ENCODE results near the gene DDX25.
A peak's percentile ranks its signal among the peaks of the same experiment; 100 is the strongest.

Gene DDX25

DNA sequence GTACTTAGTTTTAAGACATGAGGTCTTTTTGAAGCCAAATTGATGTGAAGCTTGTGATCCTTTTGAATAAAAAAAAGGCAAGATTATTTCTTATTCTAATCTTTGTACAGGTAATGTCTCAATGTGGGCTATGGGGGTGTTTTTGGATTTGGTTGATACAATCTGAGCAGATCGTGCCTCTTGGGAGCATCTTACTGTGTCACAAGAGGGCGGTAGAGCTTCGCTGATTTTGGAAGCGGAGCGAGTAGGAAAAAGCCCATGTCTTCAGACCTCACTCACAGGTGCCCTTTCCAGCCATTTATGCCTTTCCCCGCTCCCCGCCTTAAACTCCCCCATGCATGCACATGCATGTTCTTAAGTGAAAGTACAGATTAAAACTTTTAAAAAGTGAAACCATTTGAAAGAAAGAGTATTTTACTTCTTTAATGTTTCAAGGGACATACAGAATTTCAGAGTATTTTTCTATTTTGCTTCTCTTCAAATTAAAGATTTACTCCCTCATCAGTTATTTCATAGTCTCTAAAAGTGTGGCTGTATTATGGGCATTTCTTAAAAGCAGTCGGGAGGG lies 18.8 kb downstream of the DDX25 start:
- no peaks in the 10 kb centered on the region for H3F3A ChIP-seq (ENCODE audit: insufficient read depth, low read length)
- no peaks in the 10 kb centered on the region for H3K36me3 ChIP-seq (ENCODE audit: insufficient read depth, low read length)
- no peak overlapping the region for H3K9ac ChIP-seq (ENCODE audit: low read length)
- no peaks in the 10 kb centered on the region for H3K79me2 ChIP-seq (ENCODE audit: insufficient read depth, low read length)
- no peaks in the 10 kb centered on the region for H4K20me1 ChIP-seq (ENCODE audit: insufficient read depth, low read length)
- TF ChIP-seq EZH2 (IDR thresholded peaks at IDR 0.05; ENCODE audit: borderline replicate concordance, low read length) (no peak), CTCF (IDR thresholded peaks at IDR 0.05; ENCODE audit: low read length) (peak; percentile 58)
- H3K4me3 ChIP-seq (ENCODE audit: low read depth, low read length, poor library complexity, severe bottlenecking): no peak overlapping the region
- H3K4me2 ChIP-seq (ENCODE audit: low read length): no peak overlapping the region
- no peak overlapping the region for H3K27ac ChIP-seq (ENCODE audit: low read depth, low read length, poor library complexity, severe bottlenecking)
- H3K27me3 ChIP-seq (ENCODE audit: insufficient read depth, low read length): no peaks in the 10 kb centered on the region
- no peaks in the 10 kb centered on the region for H3K4me1 ChIP-seq (ENCODE audit: insufficient read depth, low read length, severe bottlenecking)
- H2AFZ ChIP-seq (ENCODE audit: low read length): no peak overlapping the region
- H3K9me3 ChIP-seq (ENCODE audit: low read length): no peaks in the 10 kb centered on the region
- H3K9me2 ChIP-seq (ENCODE audit: low read depth, low read length): no peaks in the 10 kb centered on the region

DNA sequence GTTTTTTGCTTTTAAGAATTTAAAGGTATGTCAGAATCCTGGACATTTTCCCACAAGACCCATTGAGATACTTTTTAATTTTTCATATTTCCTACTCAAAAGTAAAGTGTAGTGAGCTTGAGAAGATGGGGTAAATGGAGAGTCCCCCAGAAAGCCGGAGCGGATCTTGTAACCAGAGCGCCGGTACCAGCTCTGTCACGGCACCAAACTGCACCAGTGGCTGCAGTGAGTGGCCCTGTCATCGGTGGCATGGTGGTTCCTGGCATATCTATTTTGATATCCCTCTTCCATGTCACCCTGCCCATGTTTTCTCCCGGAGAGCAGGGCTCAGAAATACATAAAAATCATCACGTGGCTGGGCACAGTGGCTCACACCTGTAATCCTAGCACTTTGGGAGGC lies 19.3 kb downstream of the DDX25 start:
- Histone ChIP-seq H3K9me3 (ENCODE audit: low read length) (no peaks in the 10 kb centered on the region), H3K4me3 (ENCODE audit: low read depth, low read length, poor library complexity, severe bottlenecking) (no peak overlapping the region), H3K27ac (ENCODE audit: low read depth, low read length, poor library complexity, severe bottlenecking) (no peak overlapping the region), H3K9ac (ENCODE audit: low read length) (no peak overlapping the region), H3K79me2 (ENCODE audit: insufficient read depth, low read length) (no peaks in the 10 kb centered on the region), H3K4me1 (ENCODE audit: insufficient read depth, low read length, severe bottlenecking) (no peaks in the 10 kb centered on the region), H3K36me3 (ENCODE audit: insufficient read depth, low read length) (no peaks in the 10 kb centered on the region), H4K20me1 (ENCODE audit: insufficient read depth, low read length) (no peaks in the 10 kb centered on the region), H3K9me2 (ENCODE audit: low read depth, low read length) (no peaks in the 10 kb centered on the region), H3K4me2 (ENCODE audit: low read length) (no peak overlapping the region), H2AFZ (ENCODE audit: low read length) (no peak overlapping the region), H3F3A (ENCODE audit: insufficient read depth, low read length) (no peaks in the 10 kb centered on the region), H3K27me3 (ENCODE audit: insufficient read depth, low read length) (no peaks in the 10 kb centered on the region)
- TF ChIP-seq CTCF (IDR thresholded peaks at IDR 0.05; ENCODE audit: low read length) (no peak), EZH2 (IDR thresholded peaks at IDR 0.05; ENCODE audit: borderline replicate concordance, low read length) (no peak)

GRCh38 chr11:125924384-125925007 lies 20.2 kb downstream of the DDX25 start:
- Histone ChIP-seq H3K36me3 (ENCODE audit: insufficient read depth, low read length) (no peaks in the 10 kb centered on the region), H3K27me3 (ENCODE audit: insufficient read depth, low read length) (no peaks in the 10 kb centered on the region), H3K27ac (ENCODE audit: low read depth, low read length, poor library complexity, severe bottlenecking) (no peak overlapping the region), H3K4me2 (ENCODE audit: low read length) (no peak overlapping the region), H3K4me3 (ENCODE audit: low read depth, low read length, poor library complexity, severe bottlenecking) (no peak overlapping the region), H3K79me2 (ENCODE audit: insufficient read depth, low read length) (no peaks in the 10 kb centered on the region), H4K20me1 (ENCODE audit: insufficient read depth, low read length) (no peaks in the 10 kb centered on the region), H3K9ac (ENCODE audit: low read length) (no peak overlapping the region), H2AFZ (ENCODE audit: low read length) (no peak overlapping the region), H3K4me1 (ENCODE audit: insufficient read depth, low read length, severe bottlenecking) (no peaks in the 10 kb centered on the region), H3F3A (ENCODE audit: insufficient read depth, low read length) (no peaks in the 10 kb centered on the region), H3K9me2 (ENCODE audit: low read depth, low read length) (no peaks in the 10 kb centered on the region), H3K9me3 (ENCODE audit: low read length) (no peaks in the 10 kb centered on the region)
- no peak for TF ChIP-seq EZH2 (IDR thresholded peaks at IDR 0.05; ENCODE audit: borderline replicate concordance, low read length)
- no peak for TF ChIP-seq CTCF (IDR thresholded peaks at IDR 0.05; ENCODE audit: low read length)
